HEK293 (cell line): ENCODE measurements around the gene RBM26.

Experiments used
- CTCF ChIP-seq: fragments of 450-650 bp; formaldehyde crosslinking; IDR thresholded peaks from 2 replicates; pipeline ENCODE4 v1.5.1; 2016; ENCODE audit warnings: missing biosample characterization, missing genetic modification characterization
- HOXA7 ChIP-seq: sonication (generic); formaldehyde crosslinking; IDR thresholded peaks from 2 replicates; pipeline ENCODE4 v1.8.1; 2022; ENCODE audit warnings: missing genetic modification reagents, borderline replicate concordance
- REST ChIP-seq: fragments of 450-650 bp; formaldehyde crosslinking; IDR thresholded peaks from 2 replicates; pipeline ENCODE4 v1.5.1; 2016; ENCODE audit warnings: missing biosample characterization, missing genetic modification characterization
- YY1 ChIP-seq: fragments of 450-650 bp; formaldehyde crosslinking; IDR thresholded peaks from 2 replicates; pipeline ENCODE4 v1.5.1; 2018; ENCODE audit warnings: missing biosample characterization, missing genetic modification characterization
- ZNF133 ChIP-seq: fragments of 450-650 bp; formaldehyde crosslinking; IDR thresholded peaks from 2 replicates; pipeline ENCODE4 v1.5.1; 2016; ENCODE audit warnings: missing biosample characterization, missing genetic modification characterization
- ZNF148 ChIP-seq: fragments of 450-650 bp; formaldehyde crosslinking; IDR thresholded peaks from 2 replicates; pipeline ENCODE4 v1.5.0; 2017; ENCODE audit warnings: missing biosample characterization, missing genetic modification characterization, borderline replicate concordance
- ZNF211 ChIP-seq: fragments of 450-650 bp; formaldehyde crosslinking; IDR thresholded peaks from 2 replicates; pipeline ENCODE4 v1.5.1; 2016; ENCODE audit warnings: low read depth, missing biosample characterization, missing genetic modification characterization
- ZNF266 ChIP-seq: fragments of 450-650 bp; formaldehyde crosslinking; IDR thresholded peaks from 2 replicates; pipeline ENCODE4 v1.5.1; 2016; ENCODE audit warnings: missing biosample characterization, missing genetic modification characterization, low read depth
- ZNF488 ChIP-seq: fragments of 450-650 bp; formaldehyde crosslinking; IDR thresholded peaks from 2 replicates; pipeline ENCODE4 v1.5.1; 2016; ENCODE audit warnings: missing biosample characterization, missing genetic modification characterization
- ZNF785 ChIP-seq: fragments of 450-650 bp; formaldehyde crosslinking; IDR thresholded peaks from 2 replicates; pipeline ENCODE4 v1.5.1; 2016; ENCODE audit warnings: missing biosample characterization, missing genetic modification characterization

- no peak for TF ChIP-seq ZNF133 (tag by site-specific recombination)
- TF ChIP-seq HOXA7 (CRISPR knock-in tag): no peak
- TF ChIP-seq ZNF266 (tag by site-specific recombination): no peak
- TF ChIP-seq ZNF785 (tag by site-specific recombination): no peak
- no peak for TF ChIP-seq ZNF488 (tag by site-specific recombination)
- no peak for TF ChIP-seq CTCF (tag by site-specific recombination)
- TF ChIP-seq ZNF211 (tag by site-specific recombination): no peak
- TF ChIP-seq REST (tag by site-specific recombination): no peak
- no peak for TF ChIP-seq ZNF148
- TF ChIP-seq YY1 (tag by site-specific recombination): no peak
These were observed 124.7 kb downstream of the RBM26 start for GRCh38 chr13:79281339-79281747.
